Colon (tissue), 2 donors: Measurements from ENCODE around the gene GDPD4.
A peak's percentile ranks its signal among the peaks of the same experiment; 100 is the strongest.

Source experiments
- FAIRE-seq: peaks from 2 replicates; lab custom pipeline; 2012; peaks lifted over from hg19 to GRCh38; lab: Jason Lieb, UNC
- donor health status: control.
- donor health status: control.

The GDPD4 gene

DNA sequence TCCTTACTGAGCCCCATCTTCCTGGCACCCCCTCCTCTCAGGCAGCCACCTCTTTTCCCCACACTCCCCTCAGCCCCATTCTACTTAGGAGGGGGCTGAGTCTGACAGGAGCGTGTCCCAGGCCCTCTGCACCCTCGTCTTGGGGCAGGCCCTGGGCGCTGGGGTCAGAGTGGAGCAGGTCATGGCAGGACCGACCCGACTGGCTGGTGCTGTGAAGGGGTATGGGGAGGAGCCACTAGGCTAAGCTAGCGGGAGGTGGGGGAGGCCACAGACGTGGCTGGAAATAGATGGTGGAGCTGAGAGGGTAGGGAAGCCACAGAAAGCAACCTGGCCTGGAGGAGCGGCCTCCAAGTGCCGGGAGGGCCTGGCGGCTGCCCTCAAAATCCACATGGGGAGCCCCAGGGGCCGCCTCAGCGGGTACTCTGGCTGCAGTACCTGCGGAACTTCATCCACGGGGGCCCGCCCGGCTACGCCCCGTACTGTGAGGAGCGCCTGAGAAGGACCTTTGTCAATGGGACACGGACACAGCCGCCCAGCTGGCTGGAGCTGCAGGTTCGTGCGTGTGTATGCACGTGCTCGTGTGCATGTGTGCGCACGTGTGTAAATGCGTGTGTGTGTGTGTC is 111.8 kb downstream of the GDPD4 start:
- FAIRE-seq, result no peak

DNA sequence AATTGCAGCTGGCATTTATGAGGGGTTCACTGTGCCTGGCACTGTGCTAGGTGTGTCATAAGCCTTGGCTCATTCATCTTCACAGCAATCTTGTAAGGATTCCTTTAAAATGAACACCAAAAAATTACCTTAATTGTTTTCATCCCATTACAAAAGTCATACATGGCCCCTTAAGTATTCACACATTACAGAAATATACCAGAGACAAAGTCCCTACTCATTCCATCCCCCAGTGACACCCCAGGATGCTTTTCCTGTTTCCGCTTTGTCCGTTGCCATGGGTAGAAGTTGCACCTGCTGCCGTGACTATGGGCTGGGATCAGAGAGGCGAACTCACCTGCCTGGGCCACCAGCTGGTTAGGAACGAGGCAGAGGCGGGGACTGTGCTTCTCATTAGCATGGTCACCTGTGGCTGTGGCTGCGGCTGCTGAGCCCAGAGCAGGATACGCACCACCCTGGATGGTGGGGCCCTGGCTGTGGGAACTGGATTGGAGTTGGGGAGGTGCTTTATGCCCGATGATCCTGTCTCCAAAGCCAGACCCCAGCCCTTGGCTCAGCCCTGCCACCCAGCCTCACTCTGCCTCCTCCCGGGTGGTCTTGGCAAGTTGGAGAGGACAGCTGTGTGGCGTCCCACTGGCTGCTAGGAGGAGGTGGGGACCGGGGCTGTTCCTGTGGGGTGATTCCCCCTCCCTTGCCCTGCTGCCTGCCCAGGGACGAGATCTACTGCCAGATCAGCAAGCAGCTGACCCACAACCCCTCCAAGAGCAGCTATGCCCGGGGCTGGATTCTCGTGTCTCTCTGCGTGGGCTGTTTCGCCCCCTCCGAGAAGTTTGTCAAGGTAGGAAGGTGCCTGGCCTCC is 112.6 kb downstream of the GDPD4 start:
- no peak for FAIRE-seq

DNA sequence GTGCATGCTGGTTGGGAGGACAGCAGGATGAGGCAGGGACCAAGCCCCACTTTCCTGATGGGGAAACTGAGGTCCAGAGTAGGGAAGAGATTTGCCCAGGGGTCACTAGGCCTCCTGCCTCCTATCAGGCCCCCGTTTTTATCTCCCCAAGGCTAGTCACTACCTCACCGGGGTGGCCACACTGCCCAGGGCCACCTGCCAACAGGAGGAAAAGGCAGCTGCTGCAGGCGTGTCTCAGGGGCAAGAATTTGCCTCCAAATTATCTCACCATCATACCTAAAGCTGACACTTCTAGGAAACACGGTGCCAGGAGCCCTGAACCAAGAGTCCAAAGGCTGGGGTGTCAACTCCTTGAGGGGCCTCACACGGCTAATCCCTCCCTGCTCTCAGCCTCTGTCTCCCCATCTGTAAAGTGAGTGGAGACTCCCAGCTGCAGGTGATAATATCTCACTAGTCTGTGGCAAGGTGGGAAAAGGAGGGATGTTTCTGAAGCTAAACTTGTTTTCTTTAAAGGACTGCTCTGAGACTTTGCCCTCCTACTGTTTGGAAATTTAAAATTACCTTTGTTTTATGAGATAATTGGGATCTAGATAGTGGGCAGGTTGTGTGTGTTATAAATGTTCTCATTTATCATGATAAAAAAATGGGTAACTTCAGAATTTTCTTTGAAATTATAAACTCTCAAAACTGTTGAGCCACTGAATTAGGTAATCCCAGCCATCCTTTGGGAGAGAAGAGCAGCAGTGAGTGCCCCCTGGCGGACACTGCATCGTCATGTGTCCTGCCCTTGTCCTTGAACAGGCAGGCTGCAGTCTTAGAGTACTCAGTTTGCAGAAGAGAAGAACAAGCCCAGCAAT is 113.5 kb downstream of the GDPD4 start:
- FAIRE-seq, result peak; percentile 28

DNA sequence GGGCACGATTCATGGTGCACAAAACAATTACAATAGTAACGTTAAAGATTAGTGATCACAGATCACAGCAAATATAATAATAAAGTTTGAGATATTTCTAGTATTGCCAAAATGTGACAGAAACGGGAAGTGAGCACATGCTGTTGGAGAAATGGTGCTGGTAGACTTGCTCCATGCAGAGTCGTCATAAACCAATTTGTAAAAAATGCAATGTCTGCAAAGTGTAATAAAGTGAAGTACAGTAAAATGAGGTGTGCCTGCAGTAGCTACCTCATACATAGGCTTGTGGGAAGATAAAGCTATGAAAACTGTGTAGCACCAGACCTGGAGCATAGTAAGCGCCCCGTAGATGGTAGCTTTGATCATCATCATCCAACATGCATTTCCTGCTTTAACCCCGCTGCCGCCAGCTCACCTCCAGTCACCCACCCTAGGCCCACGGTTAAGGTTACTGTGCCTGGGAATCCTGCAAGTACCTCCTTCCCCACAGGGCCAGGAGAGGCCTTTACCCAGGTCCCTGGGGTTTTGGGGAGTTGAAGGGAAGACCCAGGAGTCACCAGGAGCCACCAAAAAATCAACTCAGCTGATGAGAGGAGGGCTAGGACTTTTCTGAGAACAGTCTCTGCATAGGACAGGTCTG is 114.3 kb downstream of the GDPD4 start:
- FAIRE-seq, result no peak

DNA sequence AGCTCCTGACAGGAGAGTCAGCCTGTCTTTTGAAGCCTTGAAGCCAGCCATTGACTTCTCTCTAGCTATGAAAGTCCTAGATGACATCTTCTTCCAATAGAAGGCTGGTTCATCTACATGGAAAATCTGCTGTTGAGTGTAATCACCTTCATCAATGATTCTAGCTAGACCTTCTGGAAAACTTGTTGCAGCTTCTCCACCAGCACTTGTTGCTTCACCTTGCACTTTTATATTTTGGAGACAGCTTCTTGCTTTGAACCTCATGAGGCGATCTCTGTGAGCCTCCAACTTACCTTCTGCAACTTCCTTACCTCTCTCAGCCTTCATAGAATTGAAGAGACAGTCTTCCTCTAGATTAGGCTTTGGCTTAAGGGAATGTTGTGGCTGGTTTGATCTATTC is 115.2 kb downstream of the GDPD4 start:
- FAIRE-seq, result no peak

DNA sequence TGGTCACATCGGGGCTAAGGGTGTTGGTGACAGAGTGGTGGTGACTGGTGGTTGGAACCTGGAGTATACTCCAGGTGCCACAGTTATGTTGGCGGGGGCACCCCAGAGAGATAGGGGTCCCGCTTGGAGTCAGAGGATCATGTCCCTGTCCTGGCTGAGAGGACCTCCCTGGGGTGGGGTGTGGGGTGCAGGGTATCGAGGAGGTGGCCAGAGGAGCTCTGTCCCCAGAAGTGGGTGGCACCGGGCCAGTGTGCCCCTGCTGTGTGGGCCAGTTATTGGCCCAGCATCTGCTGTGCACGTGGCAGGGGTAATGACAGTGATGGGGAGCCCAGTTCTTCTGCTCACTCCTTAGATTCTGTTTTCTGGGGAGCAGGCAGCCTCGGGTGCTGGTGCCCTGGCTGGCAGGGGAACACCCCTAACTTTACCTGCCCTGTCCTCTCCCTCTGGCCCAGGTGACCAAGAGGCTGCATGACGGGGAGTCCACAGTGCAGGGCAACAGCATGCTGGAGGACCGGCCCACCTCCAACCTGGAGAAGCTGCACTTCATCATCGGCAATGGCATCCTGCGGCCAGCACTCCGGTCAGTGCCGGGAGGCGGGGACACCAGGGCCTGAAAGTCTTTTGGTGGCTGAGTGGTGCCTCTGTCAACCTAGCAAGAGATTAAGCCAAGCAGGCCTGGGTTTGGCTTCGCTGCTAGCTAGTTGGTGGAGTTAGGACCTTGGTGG is 117.2 kb downstream of the GDPD4 start:
- FAIRE-seq, result no peak

DNA sequence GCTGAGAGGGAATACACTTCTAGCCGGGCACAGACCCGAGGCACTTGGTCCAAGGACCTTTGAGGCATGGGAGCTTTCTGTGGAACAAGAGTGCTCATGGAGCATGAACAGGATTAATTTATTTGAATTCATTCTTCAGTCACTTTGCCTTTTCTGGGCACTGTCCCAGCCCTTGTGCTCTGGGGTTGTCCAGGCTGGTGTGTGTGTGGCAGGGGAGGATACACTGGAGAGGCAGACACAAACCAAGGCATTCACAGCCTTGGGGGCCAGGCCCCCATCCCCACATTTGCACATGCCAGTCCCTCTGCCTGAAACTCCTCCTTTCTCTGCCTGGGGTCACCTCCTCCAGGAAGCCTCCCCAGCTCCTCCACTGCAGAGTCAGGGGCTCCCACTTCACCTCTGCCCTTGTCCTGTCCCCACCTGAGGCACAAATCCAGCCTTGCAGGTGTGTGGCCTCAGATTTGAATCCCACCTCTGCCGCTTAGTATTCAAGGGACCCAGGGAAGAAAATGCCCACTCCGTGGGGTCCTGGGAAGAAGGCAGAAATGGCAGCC is 118.0 kb downstream of the GDPD4 start:
- no peak for FAIRE-seq

DNA sequence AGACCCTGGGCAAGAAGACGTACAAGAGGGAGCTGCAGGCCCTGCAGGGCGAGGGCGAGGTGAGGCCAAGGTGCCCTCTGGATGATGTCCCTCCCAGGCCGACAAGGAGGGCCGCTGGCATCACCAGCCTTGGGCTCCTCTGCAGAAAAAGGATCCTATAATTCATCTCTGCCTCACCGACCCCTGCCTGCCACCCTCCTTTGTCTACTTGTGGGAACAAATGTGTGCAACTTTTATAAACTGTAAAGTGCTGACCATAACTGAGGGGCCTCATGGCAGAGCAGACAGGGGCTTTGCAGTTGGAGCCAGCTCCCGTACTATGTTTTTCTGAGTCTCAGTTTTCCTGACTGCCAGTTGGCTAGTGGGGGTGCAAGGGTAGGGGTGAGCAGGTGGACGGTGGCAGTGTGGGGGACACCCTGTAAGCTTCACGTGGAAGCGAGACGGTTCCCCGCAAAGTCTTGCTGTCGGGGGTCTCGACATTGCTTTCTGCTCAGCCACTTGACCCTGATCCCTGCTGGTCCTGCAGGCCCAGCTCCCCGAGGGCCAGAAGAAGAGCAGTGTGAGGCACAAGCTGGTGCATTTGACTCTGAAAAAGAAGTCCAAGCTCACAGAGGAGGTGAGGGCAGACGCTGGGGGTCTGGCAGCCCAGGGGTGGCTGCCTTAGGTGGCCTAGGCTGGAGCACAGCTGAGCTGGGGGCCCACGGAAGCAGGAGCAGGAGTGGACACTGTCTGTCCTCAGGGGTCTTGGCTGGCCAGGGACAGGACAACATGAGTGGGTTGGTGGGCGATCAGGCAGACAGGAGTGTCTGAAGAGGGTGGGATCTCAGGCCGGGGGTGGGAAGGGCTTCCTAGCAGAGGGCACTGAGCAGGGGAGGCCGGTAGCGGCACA is 118.7 kb downstream of the GDPD4 start:
- FAIRE-seq, result no peak

DNA sequence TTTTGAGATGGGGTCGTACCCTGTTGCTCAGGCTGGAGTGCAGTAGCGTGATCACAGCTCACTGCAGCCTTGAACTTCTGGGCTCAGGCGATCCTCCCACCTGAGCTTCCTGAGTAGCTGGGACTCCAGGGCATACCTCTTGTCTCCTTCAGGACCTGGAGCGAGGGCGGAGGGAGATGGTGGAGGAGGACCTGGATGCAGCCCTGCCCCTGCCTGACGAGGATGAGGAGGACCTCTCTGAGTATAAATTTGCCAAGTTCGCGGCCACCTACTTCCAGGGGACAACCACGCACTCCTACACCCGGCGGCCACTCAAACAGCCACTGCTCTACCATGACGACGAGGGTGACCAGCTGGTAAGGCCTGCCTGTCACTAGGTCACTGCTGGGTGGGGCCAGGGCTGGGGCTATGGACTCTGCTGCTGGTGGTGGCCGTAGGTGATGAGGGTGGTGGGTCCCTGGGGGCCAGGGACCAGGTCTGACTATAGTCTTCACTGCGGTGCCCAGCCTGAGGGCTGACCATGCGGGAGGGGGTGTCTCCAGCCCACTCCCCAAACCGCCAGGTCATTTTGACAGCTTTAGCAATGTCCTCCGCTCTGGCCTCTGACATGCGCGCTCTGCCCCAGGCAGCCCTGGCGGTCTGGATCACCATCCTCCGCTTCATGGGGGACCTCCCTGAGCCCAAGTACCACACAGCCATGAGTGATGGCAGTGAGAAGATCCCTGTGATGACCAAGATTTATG is 119.5 kb downstream of the GDPD4 start:
- FAIRE-seq, result no peak

DNA sequence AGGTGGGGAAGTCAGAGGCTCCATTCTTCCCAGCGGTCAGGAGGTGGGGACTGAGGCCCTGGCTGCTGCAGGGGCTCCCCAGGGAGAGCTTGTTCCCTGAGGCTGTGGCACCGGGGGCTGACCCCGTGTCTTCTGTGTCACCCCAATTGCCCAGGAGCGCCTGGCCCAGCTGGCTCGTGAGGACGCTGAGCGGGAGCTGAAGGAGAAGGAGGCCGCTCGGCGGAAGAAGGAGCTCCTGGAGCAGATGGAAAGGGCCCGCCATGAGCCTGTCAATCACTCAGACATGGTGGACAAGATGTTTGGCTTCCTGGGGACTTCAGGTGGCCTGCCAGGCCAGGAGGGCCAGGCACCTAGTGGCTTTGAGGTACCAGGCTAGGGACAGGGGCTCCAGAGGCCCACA is 120.3 kb downstream of the GDPD4 start:
- no peak for FAIRE-seq

DNA sequence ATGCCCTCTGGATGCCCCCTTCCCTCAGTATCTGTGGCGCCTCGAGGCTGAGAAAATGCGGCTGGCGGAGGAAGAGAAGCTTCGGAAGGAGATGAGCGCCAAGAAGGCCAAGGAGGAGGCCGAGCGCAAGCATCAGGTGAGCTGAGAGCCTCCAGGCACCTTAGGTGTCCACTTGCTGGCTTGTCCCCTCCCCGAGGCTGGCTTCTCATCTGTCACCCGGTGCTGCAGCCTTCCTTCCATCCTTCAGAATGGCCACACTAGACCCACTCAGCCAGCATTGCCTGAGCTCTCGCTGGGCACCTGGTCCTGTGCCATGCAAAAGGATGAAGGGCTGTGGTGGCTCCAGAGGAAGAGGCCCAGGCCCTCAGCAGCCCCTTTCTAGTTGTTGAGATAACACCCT is 121.1 kb downstream of the GDPD4 start:
- FAIRE-seq, result no peak

DNA sequence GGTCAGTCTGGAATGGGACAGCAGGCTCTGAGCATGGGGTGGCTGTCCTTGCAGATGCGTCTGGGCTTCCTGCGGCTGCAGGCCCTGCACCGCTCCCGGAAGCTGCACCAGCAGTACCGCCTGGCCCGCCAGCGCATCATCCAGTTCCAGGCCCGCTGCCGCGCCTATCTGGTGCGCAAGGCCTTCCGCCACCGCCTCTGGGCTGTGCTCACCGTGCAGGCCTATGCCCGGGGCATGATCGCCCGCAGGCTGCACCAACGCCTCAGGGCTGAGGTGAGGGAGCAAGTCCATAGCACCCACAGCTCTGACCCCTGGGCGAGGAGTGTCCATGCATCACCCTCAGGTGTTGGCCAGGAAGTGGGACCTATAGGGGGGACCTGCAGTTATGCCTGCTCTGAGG is 121.8 kb downstream of the GDPD4 start:
- no peak for FAIRE-seq

DNA sequence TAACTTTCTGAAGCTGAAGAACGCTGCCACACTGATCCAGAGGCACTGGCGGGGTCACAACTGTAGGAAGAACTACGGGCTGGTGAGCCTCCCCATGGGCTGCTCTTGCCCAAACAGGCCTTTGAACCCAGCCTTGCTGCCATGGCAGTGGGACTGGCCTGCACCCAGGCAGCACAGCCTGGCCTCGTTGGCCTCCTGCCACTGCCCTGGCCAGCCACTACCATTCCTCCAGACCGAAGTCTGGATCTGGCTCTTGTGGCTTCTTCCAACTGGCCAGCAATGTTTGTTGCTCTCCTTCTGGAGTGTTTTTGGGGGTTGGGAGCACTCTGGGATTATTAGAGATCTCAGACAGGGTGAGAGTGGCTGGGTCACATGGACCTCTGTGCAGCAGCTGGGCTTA is 122.4 kb downstream of the GDPD4 start:
- no peak for FAIRE-seq

DNA sequence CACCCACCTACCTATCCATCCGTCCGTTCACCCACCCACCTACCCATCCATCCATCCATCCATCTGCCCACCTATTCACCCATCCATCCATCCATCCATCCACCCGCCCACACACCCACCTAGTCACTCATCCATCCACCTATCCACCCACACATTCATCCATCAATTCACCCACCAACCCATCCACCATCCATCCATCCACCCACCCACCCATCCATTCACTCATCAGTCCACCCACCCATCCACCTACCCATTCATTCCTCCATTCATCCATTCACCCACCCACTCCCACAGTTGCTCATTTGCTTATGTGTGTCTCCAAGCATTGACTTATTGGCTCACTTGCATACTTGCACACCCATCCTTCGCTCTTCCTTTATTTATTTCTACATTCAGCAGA is 123.3 kb downstream of the GDPD4 start:
- no peak for FAIRE-seq

DNA sequence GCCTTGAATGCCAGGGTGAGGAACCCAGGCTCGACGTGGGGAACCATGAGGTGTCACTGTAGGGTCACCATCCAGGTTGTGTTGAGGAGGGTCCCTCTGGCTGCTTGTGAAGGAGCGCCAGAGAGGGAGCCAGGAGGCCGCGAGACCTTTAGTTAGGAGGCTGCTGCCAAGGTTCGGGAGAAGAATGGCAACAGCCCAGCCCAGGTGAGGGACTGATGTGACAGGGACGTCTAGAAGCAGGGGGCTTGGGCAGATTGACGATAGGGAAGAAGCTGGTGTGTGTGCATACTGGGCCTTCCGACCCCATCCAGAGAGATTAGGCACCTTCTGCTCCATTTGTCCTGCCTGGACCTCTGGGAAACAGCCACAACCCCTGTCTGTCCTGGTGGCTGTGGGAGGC is 124.5 kb downstream of the GDPD4 start:
- FAIRE-seq, result no peak

DNA sequence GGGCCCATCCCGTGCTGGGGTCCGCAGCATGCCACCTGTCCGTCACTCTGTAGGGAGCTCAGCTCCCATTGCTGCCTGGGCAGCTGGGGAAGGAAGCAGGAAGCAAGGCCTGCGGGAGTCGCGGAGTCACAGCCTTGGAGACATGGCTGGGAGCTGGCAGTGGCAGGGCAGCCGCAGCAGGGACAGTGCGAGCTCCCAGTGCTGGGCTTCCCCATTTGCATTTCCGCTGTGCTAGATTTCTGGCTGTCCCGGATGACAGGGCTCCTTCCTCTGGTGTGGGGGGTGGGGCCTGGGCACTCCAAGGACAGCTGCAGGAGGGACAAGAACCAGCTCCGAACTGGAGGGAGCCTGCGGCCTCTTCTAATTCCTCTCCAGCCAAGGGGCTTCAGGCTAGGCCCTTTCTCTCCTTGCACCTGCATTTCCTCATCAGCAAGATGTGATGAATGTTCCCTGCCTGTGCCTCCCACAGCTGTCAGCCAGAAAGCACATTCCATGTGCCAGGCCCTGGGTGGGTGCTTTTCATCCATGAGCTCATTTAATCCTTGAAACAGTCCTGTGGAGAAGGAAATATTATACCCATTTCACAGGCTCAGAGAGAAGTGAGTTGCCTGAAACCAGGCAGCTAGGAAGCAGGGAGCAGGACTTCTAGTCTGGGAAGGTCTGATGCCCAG is 125.5 kb downstream of the GDPD4 start:
- no peak for FAIRE-seq

DNA sequence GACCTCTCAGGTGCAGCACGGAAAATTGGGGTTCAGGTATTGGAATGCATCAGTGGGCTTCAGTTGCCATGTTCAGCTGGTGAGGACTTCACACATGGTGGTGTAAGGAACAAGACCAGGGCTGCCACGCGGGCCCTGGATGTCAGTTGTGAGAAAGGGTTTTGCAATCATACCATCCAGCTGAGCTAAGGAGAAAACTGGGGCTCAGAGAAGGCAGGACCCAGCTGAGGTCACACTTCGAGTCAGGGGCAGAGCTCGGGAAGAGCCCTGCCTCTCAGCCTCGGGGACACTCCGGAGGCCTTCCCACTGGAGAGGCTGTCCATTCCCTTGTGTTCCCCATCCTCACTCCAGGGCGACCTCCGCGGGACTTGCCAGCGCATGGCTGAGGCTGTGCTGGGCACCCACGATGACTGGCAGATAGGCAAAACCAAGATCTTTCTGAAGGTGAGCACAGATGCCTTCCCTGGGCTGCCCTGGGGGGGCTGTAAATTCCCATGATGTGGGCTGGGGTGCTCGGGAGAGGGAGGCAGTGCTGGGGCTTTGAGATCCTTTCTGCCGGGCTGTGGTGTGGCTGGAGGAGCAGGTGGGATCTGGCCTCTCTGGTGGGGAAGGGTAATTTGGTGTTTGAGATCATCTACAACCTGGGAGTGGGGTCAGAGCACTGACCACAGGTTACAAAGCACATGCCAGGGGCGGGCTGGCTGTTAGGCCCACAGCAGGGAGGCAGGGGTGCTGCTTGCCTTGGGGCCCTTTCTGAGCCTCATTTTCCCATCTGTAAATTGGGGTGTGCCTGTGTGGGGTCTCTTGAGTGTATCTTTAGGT is 126.3 kb downstream of the GDPD4 start:
- no peak for FAIRE-seq

DNA sequence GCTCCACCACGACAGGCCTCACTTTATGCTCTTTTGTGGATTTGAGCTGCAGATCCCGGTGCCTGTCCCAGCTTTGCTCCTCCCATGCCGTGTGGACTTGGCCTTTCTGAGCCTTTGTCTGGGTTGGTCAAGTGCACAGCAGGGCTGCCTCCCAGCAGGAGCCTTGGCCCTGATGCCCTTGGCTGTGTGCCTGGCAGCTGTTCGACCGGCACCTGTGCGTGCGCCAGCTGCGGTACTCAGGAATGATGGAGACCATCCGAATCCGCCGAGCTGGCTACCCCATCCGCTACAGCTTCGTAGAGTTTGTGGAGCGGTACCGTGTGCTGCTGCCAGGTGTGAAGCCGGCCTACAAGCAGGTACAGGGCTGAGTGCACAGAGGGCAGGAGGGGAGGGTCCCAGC is 126.9 kb downstream of the GDPD4 start:
- FAIRE-seq, result no peak
